OCI-LY3 (cell line): ENCODE measurements around the gene TENT5C.

Source experiments
- EZH2phosphoT487 ChIP-seq: fragments of 200-600 bp; shearing (Covaris generic); IDR thresholded peaks from 2 replicates; pipeline ENCODE4 v1.6.1; 2018; ENCODE audit warnings: antibody characterized with exemption, mixed run types, low read depth
- TF ChIP-seq, protein P1 (sequence below): fragments of 200-600, 300-600 bp; sonication (generic); IDR thresholded peaks from 2 replicates; pipeline ENCODE4 v1.5.1; 2014; ENCODE audit warnings: antibody characterized with exemption, low read length, low read depth

- TF ChIP-seq, protein P1, sequence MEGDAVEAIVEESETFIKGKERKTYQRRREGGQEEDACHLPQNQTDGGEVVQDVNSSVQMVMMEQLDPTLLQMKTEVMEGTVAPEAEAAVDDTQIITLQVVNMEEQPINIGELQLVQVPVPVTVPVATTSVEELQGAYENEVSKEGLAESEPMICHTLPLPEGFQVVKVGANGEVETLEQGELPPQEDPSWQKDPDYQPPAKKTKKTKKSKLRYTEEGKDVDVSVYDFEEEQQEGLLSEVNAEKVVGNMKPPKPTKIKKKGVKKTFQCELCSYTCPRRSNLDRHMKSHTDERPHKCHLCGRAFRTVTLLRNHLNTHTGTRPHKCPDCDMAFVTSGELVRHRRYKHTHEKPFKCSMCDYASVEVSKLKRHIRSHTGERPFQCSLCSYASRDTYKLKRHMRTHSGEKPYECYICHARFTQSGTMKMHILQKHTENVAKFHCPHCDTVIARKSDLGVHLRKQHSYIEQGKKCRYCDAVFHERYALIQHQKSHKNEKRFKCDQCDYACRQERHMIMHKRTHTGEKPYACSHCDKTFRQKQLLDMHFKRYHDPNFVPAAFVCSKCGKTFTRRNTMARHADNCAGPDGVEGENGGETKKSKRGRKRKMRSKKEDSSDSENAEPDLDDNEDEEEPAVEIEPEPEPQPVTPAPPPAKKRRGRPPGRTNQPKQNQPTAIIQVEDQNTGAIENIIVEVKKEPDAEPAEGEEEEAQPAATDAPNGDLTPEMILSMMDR, result no peak
- no peak for TF ChIP-seq EZH2phosphoT487
Measured at GRCh38 chr1:117609471-117609911, 3.6 kb downstream of the TENT5C start.
